Forelimb muscle (tissue), 1 donor: Measurements from ENCODE around the gene NCAPG2. TPM values are rescaled to one million over a fixed set of nuclear protein-coding genes. Genes with fewer than 3 reads are reported as not detected.
"Not testable (repeated sequence)": the region's sequence is repeated elsewhere in the genome, so short reads cannot be mapped to it uniquely, and the experiment has no call there.

ENCODE experiments used
- DNase-seq: peaks from one replicate; pipeline ENCODE4 v3.0.0-alpha.2; 2013; ENCODE audit warnings: low read depth
- polyA plus RNA-seq: library from polyadenylated mRNA; unstranded; fragments of 120-200 nt; gene quantifications from one replicate; pipeline ENCODE4 v1.2.1, GENCODE V29; 2013; ENCODE audit not compliant: insufficient read length

Gene NCAPG2
- polyA plus RNA-seq, 1 donor = 11.3 TPM

DNA sequence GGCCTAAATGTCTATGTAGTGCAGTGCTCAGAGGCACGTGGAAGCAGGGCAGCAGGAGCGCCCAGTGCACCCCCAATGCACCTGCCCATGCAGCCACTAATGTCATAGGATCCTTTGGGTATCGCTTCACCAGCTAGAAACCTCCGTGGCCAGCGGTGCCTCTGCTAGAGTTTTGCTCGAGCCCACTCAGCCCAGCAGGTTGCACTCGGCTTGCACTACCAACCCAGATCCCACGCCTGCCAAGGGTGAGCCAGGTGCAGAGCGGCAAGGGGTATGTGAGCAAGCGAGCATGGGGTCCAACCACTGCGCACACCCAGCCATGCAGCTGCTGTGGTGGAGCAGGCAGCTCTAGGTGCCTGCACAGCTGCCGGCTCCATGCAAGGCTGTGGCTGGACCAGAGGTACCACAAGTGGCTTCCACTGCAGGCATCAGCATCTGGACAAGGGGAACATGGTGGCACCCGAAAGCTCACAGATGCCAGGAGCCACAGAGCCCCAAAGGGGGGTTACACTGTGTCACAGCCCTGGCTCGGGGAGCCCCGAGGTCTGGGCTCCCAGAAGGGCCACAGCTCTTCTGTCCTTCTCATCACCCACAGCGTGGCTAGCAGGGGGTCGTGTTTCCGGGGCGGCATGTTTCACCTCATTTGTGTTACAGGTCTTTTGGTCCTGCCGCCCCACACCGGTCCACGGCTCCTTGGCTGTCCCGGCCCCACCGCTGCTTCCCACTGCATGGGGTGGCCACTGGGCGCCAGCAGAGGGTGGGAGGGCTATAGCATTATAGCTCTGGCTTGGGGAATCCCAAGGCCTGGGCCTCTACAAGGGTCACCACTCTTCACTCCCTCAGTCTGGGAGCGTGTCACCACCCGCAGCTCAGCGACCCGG, 2.3 kb upstream of the NCAPG2 start:
- no peak for DNase-seq

GRCh38 chr7:158706273-158706704, 1.7 kb upstream of the NCAPG2 start:
- no peak for DNase-seq

- DNase-seq = no peak
These were observed 738 bp upstream of the NCAPG2 start for GRCh38 chr7:158705234-158705850.

- not testable (repeated sequence) for DNase-seq
These were observed 703 bp downstream of the NCAPG2 start for GRCh38 chr7:158703679-158704523.

- no peak for DNase-seq
These were observed 1.7 kb downstream of the NCAPG2 start for GRCh38 chr7:158702944-158703343.

DNA sequence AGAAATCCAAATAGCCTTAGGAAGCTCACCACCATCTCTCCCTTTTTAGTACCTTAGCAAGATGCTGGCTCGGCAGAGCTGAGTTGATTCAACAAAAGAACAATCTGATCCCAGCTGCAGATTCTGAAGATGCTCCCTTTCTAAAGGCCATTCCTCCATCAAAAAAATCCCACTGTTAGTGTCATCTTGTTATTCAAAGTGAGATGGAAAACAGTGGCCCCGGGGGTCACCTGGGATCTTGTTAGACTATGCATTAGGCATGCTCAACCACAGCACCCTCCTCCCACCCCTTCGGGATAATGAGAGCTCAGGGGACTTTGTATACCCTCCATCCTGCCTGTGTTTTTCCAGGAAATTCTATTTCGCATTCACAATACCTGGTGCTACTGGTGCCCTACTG, 2.4 kb downstream of the NCAPG2 start:
- no peak for DNase-seq

DNA sequence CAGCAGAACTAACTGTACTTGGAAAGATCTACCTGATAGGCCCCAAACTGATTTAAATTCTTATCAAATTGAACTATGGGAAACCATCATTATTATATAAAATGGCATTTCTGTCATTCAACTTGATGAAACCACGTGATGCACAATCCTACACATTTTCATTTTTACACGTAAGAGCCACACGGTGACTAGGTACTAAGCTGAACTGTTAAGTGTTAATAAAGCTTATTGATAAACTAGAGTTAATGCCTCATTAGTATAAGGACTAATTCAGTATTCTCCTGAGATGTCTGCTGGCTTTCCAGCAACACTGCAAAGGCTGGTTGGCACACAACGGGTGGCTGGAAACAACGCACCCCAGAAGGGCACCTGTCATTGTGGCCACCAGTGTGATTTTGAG, 4.6 kb downstream of the NCAPG2 start:
- DNase-seq = no peak

GRCh38 chr7:158699341-158699740, 5.3 kb downstream of the NCAPG2 start:
- no peak for DNase-seq

DNA sequence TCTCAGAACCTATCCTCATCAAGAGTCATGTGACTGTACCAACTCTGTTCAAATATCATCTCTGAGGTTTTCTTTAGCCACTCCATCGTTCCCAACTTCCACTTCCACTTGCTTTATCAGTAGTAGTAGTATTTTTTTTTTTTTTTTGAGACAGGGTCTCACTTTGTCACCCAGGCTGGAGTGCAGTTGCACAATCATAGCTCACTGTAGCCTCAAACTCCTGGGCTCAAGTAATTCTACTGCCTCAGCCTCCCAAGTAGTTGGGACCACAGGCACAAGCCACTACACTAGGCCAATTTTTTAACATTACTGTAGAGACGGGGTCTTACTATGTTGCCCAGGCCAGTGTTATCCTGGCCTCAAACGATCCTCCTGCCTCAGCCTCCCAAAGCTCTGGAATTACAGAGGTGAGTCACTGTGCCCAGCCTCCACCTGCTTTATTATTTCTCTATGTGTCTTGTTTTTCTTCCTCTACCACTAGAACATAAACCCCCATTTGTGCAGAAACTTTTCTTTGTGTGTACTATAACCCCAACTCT, 5.9 kb downstream of the NCAPG2 start:
- no peak for DNase-seq

GRCh38 chr7:158697597-158697996, 7.0 kb downstream of the NCAPG2 start:
- DNase-seq = not testable (repeated sequence)

DNA sequence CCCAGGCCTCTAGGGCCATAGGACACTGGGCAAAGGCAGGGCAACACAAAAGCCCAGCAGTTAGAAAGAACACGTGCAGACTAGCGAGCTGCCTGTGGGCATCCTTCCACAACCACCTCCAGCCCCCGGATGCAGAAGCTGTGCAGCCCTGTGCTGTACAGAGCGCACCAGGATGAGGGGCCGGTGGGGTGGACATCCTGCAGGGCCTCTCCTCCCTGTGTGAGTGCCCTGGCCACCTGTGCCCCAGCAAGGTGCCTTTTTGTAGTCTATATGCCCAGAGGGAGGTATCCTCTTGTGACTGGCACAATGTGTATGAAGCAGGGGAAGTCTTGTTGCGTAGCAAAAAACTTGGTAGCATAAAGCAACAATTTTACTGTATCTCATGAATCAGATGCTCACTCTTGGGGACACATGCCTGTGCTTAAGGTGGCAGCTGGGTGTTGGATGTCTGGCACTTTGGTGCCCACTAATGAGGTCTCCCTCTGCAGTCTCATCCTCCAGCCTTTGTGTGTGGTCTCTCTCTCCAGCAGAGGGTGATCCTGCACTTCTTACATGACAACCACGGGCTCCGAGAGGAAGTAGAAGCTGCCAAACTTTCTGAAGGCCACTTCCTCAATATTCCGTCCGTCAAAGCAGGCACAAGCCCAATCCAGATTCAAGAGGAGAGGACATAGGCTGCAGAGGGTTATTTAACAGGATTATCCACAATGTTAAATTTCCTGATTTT, 8.7 kb downstream of the NCAPG2 start:
- peak; percentile 43 for DNase-seq

GRCh38 chr7:158695056-158695455, 9.5 kb downstream of the NCAPG2 start:
- no peak for DNase-seq

- DNase-seq = no peak
These were observed 10.0 kb downstream of the NCAPG2 start for GRCh38 chr7:158694650-158695049.

DNA sequence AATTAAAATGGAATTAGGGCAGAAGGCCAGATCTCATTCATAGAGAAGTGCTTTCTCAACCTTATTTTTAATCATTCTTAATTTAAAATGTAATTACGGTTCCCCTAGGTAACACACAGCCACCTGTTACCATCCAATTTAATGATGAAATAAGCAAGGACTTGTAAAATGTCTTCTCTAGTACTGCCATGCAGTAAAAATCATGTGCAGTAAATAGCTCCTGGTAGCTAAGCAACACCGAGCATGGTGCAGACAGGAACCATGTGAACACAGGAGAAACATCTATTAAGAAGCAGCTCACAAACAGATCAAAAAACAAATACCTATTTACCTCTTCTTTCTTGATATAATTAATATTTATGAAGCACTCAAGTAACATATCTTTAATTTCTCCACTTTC, 15.1 kb downstream of the NCAPG2 start:
- DNase-seq = no peak

DNA sequence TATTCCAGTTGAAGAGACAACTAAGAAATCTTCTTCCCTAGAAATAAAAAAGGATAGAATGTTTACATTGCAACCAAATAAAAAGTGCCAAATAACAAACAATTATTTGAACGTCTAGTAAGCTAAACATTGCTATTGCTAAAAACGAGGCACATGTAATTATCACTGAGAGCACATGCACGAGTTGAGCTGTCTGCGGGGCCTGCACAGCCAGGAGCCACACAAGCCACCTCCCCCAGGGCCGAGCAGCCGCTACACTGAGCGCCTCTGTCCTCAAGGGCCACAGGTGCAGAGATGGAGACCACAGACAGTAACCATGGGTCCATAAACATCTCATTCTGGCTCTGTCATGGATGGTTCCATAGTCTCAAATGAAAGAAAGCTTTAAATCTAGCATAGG, 17.2 kb downstream of the NCAPG2 start:
- DNase-seq = no peak

DNA sequence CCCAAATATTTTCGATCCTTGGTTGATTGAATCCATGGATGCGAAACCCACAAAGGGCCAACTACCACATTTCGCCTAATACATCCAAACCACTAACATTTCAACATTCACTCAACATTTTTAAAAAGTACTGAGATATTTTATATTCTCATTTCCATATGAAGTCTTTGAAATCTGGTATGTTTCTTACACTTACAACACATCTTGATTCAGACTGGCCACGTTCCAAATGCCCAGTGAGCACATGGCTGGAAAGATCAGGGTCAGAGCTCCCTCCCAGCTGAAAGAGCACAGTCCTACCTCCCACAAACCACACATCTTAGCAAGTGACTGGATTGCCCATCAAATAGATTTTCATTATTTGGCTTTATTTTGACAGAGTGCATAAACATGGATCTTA, 18.9 kb downstream of the NCAPG2 start:
- no peak for DNase-seq

DNA sequence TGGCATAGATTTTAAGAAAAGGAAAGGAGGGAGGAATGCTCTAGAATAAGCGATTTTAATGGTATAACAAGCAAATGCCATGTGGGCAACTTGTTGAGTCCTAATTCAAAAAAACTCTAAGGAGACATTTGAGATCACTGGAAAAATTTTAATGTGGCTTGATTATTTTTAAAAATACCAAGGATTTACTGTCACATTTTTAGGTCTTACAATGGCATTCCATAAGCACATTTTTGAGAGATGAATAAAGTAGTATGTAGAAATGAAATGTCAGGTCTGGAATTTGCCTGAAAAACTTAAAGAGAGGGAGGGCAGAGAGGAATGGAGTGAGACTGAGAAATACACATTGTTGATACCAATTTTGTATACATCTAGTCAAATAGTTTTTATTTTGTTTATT, 20.3 kb downstream of the NCAPG2 start:
- DNase-seq = no peak

DNA sequence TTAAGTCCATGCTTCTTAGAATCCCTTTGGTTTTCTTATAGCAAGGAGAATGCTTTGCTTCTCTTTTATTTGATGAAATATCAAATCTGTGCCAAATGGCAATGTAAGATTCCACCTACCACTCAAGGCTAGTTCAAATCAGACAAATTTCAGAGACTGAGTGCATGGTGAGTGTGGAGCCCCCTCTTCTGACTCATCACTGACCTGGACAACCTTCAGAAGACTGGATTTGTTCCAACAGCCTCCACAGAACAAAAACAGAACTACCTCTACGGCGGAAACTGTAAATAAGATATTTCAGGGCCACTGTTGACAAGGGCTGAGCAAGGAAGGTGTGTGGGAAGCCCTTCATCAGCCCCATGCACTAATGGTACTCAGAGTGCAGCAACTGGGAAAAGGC, 21.1 kb downstream of the NCAPG2 start:
- DNase-seq = no peak

DNA sequence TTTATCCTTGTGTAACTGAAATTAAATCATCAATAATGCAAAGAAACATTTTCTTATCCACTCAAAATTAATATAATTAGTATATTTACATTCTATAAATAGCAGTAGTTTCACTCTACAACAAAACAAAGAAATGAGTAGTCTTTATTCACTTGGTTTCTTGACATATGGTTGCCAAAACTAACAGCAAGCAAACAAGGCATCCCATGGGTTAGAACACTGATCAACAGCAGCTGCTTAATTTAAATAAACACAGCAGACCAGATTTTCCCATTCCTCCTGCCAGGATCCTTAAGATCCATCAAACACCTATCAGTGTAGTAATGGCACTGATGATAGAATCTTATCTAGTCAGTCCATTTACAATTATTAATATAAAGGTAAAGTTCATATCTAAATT, 22.1 kb downstream of the NCAPG2 start:
- DNase-seq = no peak

DNA sequence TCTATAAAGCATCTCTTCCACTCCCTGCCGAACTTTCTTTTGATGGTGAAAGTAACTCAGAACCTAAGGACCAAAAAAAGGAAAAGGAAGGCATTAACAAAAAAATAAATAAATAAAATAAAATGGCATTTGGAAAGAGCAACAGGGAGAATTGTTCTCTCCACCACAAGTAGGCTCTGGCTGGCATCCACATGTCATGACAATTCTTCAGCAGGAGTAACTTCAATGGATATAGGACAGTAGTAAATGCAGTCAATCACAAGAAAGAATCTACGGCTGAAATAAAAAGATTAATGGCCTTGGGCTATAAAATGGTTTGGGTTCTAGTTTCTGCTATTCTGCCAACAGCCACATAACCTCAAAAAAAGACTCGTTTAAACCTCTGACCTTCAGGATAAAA, 23.9 kb downstream of the NCAPG2 start:
- DNase-seq = no peak

GRCh38 chr7:158676906-158677305, 27.7 kb downstream of the NCAPG2 start:
- no peak for DNase-seq
